ENCODE data around the gene BICRA.

DNA sequence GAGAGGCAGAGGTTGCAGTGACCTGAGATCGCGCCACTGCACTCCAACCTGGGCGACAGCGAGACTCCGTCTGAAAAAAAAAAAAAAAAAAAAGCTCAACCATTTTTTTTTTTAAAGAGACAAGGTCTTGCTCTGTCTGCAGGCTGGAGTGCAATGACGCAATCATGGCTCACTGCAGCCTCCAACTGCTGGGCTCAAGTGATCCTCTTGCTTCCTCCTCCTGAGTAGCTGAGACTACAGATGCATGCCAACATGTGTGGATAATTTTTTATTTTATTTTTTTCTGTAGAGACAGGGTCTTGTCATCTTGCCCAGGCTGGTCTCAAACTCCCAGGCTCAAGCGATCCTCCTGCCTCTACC, 114.6 kb downstream of the BICRA start:
- TF ChIP-seq REST (IDR thresholded peaks at IDR 0.05; ENCODE audit: low read depth, low read length), result no peak
- no peak for TF ChIP-seq POLR2AphosphoS5 (IDR thresholded peaks at IDR 0.05; ENCODE audit: low read depth, low read length)
- no peak for TF ChIP-seq NFIC (IDR thresholded peaks at IDR 0.05; ENCODE audit: borderline replicate concordance)
- TF ChIP-seq CTCF (IDR thresholded peaks at IDR 0.05), result no peak
- TF ChIP-seq JUND (IDR thresholded peaks at IDR 0.05), result no peak
- no peak for TF ChIP-seq FOXM1 (IDR thresholded peaks at IDR 0.05; ENCODE audit: low read depth)
- no peak for TF ChIP-seq ZBTB33 (IDR thresholded peaks at IDR 0.05; ENCODE audit: borderline replicate concordance, low read depth)
- TF ChIP-seq MAX (IDR thresholded peaks at IDR 0.05; ENCODE audit: low read depth), result peak; percentile 44; the same call in 1 of the 2 replicates
- 0 out of 2 replicates have a peak, but pooled peaks have one; percentile 40 for TF ChIP-seq YY1 (IDR thresholded peaks at IDR 0.05; ENCODE audit: low read depth)

Measured in SK-N-SH (cell line).